ENCODE results near the gene MEF2A.

DNA sequence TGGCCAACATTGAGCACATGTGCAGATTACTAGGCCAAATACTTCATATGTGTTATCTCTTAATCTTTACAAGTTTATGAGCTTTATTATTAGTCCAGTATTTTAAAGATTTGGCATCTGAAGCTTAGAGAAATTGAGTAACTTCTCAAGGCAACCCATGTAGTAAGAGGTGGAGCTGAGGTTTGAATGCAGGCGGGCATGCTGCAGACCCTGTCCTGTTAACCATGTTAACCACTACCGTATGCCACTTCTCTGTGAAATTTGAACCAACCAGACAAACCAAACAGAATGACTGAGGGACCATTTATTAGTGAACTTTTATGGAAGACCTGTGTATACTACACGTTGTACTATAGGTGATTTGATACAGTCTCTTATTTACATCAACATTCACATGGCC is 49.7 kb downstream of the MEF2A start:
- TF ChIP-seq POLR2A (IDR thresholded peaks at IDR 0.05): no peak
- TF ChIP-seq, protein P1, sequence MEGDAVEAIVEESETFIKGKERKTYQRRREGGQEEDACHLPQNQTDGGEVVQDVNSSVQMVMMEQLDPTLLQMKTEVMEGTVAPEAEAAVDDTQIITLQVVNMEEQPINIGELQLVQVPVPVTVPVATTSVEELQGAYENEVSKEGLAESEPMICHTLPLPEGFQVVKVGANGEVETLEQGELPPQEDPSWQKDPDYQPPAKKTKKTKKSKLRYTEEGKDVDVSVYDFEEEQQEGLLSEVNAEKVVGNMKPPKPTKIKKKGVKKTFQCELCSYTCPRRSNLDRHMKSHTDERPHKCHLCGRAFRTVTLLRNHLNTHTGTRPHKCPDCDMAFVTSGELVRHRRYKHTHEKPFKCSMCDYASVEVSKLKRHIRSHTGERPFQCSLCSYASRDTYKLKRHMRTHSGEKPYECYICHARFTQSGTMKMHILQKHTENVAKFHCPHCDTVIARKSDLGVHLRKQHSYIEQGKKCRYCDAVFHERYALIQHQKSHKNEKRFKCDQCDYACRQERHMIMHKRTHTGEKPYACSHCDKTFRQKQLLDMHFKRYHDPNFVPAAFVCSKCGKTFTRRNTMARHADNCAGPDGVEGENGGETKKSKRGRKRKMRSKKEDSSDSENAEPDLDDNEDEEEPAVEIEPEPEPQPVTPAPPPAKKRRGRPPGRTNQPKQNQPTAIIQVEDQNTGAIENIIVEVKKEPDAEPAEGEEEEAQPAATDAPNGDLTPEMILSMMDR (IDR thresholded peaks at IDR 0.05): no peak
